GM04504 (cell line): ENCODE measurements around the gene ADAMTS2.

Source experiments
- DNase-seq: peaks from one replicate; pipeline ENCODE4 v3.0.0-alpha.2; 2012; ENCODE audit warnings: low read depth

ADAMTS2 gene

DNA sequence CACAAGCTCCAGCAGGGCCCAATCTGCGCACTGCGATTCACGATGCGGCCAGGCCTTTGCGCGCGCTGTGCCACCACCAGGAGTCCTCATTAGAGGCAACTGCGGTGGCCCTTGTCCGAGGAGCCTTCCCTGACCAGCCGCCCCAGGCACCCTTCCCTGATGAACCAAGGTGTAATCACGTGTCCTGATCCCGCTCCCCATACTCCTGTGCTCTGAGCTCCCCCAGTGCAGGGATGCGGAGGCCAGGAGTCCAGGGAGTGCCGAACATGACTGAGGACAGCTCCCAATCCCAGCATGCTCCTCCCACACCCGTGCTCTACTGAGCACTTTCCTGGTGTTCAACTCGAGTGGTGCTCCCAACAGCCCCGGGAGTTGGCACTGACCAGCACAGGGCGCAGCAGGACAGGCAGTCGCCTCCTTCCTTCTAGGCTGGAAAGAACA, 150.3 kb downstream of the ADAMTS2 start:
- DNase-seq, result no peak

DNA sequence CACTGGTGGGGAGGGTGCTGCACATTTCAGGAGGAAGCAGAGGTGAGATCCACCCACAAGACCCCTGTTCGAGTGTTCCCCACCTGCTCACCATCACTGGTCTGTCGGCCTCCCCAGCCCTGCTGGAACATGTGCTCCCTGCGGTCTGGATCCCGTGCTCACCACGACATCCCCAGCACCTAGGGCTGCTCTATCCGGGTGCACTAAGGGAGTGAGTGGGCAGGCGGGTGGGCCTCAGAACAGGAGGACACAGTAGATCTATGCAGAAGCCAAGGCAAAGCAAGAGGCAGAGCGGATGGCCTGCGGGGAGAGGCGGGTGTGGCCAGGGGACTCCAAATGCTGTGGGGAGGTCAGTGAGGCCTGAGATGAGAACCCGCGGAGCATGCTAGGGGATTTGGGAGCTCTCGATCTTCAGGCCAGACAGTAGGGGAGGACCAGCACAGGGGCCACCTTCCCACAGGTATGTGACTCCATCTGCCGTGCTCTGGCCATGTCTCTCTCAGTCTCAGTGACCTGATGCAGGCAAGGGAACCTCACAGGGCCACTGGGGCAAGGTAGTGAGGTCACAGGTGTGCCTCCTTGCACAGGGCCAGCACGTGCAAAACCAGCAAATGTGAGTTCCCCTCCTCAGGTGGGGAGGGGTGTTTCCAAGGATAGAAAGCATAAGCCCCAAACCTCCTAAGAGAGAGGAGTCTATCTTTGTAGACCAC, 150.9 kb downstream of the ADAMTS2 start:
- no peak for DNase-seq

DNA sequence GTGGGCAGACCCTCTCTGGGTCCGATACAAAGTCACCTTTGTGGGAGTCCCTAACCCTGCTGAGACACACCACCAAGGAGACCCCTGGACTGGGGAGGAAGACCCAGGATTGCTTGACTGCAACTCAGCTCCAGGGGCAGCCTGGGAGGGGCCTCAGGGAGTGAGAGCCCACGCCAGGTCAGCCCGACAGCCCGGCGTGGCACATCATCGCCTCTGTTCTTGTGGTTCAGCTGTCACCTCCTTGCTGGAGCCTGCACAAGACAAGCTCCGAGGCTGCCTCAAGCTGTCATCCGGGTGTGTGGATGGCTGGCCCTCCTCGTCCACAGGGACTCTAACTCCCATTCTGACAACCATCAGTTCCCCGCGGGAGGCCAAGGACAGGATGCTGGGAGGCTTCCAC, 151.5 kb downstream of the ADAMTS2 start:
- no peak for DNase-seq

DNA sequence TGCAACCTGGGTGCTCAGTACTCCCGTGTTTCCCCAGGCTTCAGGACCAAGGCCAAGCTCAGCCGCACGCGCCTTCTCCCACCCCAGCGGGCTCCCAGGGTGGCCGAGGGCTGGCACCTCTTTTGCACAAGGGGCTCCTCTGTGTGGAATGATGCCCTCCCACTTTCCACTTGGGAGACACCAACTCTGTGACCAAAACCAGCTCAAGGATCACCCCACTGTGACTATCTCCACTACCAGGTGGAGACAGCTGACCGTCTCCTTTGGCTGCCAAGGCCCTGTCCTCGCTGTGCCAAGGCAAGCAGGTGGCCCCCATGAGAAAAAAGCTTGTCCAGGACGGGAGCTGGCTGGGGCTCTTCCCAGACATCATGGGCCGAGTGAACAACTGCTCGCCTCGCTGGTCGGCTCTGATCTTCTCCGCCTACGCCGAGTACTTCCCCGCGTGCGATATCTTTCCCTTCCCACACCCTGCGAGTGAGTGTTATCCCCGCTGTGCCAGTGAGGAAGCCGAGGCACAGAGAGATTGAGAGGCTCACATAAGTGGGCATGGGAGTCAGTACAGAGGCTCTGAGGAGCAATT, 152.3 kb downstream of the ADAMTS2 start:
- DNase-seq, result no peak

DNA sequence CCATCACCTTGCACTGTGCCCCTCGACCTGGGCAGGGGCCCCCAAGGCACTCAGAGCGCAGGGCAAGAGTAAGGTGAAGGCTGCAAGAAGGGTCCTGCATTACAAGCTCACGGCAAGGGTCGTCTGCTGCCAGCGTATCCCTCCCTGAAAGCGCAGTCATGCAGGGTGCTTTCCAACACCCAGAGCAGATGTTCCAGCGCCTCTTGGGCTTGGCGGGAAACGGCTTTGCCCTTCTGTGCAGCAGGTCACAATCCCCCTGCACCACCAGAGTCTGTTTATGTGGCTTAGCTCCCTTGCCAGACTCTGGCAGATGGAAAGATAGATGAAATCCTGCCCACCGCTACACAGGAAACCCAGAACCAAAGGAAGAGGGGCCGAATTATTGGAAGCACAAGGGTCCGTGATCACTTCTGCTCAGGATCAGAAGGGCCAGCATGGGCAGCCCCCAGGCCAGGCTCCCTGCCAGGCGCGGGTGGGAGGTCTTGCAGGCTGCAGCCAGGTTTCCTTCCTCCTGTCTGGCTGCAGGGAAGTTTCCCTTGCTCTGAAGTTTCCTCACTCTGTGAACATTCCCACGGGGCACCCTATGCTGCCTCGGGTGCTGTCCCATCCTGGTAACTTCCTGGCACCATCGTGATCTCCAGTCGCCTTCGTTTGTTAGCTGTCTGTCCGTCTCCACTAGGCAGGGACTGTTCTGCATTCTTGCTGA, 152.9 kb downstream of the ADAMTS2 start:
- no peak for DNase-seq

DNA sequence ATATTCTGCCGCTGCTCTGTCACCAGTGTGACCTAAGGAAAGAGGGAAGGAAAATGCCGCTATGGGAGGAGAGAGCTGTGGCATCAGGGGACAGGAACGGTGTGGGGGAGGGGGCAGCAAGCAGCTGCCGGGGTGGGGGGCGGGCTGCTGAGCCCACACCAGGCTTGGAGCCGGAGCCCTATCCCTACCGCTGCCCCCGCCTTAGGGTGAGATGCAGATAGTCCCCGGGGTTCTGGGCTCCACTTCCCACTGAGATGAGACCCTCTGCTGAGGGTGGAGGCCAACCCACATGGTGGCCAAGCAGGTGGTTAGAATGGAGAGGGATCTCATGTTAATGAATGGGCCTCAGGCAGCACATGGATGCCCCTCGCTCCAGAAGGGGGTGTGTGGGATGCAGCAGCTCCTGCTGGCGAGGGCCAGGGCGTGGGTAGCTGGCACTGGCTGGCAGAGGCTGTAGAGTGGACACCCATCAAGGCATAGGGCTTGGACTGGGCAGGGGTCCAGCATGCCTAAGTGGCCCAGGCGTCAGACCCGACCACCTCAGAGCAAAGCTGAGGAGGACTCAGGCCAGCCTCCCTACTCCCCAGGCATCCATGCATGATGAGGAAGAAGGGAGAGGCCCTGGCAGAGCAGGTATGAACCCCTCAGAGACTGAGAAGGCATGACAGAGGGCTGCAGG, 153.6 kb downstream of the ADAMTS2 start:
- DNase-seq, result no peak

DNA sequence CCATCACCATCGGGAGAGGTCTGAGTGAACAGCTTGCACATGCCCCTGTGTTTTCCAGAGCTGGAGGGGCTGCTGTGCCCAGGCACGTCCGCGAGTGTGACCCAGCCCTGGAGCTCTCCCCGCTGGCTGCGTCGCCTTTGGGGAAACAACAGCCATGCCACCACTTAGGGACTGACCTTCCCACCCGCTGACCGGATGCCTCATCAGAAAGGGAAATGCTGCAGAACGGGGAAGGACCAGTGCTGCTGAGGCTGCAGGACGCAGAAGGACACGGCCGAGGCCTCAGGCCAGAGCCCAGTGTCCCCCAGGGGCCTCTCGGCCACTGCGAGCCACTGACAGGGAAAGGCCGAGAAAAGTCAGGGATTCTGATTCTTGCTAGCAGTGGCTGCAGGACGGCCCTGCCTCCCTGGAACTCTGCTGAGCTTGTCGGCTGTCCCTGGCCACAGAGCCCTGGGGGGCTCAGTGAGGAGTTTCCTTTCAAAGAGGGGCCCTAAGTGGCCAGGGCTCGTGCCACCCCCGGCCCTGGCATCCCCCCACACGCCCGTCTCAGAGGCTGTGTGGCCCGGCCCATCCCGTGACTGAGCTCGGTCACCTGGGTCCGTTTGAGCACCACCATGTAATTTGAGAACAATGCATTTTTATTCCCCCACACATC, 154.3 kb downstream of the ADAMTS2 start:
- no peak for DNase-seq

DNA sequence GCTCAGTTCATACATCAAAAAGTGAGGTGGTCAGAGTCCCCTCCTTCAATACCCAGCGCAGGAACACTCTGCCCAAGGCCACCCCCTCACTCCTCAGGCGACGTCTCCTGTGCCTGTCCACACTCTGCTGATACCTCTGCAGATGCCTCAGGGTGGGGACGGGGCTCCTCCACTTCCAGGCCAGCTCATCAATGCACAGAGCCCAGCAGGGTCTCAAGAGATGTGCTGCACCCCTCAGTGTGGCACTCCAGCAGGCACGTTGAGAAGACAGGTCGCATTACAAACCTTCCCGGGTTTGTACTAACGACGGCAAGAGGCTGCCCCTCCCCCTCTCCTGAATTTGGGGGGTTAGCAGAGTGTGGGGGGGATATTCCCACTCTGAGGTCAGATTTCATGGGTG, 156.6 kb downstream of the ADAMTS2 start:
- no peak for DNase-seq

DNA sequence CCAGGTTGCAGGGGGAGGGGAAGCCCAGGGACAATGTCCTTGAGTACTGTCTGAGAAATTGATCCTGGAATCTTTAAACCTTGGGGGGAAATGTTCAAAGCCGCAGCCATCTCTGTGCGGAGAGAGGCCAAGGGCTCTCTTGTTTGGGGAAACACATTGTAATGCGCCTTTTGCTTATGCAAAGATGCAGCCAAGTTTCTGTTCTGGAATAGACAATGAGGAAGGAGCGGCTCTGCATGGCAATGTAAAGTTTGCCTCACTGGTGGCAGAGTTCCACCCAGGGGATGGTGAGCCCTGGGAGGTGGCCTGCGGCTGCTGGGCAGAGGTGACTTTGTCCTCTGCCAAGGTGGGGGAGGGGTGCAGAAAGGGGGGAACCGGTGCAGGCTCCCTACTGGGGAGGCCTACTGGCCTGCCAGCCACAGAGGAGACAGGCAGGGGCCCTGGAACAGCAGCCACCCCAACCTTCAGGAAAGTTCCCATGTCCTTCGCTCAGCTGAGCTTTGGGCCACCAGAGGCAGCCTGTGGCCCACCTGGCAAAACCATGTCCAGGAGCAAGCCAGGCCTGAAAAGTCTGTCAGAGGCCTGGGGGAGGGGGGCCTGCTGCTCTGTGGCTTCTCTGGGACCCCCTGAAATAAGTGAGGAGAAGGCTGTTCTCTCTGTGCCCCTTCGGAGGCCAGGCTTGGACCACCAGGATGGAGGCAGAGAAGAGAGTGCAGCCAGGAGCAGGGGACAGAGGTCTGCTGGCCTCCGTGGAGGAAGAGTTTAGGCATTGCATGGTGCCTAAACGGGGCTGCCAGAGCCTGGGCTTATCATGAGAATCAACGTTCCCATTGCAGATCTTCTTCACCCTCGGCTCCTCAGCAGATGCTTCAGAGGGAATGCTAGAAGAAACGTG, 157.3 kb downstream of the ADAMTS2 start:
- no peak for DNase-seq

DNA sequence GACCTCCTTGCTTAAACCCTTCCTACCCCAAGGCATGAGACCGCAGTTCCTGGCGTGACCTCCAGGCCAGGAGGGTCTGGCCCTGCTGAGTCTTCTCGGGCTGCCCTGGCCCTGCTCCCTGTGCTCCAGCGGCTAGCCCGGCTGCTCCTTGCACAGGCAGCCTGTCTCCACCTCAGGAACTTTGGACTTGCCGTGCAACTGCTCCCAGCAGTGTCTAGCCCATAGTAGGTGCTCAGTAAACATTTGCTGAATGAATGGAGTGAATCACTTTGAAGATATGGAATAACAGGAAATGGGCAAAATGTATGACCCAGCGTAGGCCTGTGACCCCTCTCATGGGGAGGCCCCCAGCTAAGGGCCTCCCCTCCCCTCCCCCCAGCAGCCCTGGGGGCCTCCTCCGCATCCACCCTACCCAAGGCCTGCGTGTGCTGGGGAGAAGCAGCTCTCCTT, 158.0 kb downstream of the ADAMTS2 start:
- no peak for DNase-seq

DNA sequence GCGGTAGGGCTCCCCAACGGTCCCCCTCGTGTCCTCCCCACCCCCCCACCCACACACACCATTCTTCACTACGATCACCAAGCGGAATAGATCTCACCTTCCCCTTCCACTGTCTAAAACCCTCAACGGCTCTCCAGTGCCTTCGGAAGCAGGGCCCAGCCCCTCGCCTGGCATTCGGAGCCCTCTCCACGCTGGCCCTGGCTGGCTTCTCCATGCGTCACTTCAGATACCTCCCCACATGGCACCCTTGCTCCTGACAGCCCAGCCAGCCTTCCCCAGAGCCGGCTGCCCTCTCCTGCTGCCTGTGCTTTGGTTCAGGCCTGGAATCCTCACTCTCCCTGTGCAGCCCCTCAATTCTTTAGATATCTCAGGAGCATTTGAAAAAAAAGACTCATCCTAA, 158.5 kb downstream of the ADAMTS2 start:
- no peak for DNase-seq

DNA sequence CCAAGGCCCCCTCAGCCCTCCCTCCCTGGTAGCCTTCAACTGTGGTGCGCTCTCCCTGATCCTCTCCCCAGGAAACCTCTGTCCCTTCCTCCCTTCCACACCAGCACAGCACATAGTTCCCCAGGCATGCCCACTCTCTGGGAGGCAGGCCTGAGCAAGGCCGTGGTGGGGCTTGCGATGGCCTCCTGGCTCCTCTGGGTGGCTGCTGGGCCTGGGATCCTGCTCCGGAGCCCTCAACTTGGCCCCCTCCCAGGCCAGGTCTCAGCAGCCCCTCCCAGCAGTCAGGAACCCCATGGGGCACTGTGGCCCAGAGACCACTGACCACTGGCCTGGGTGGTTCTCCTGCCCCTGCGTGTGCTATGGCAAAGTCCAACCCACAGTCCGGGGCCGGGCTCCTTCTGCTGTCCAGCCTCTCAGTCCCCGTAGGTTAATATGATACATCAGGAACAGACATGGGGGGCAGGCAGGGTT, 159.3 kb downstream of the ADAMTS2 start:
- no peak for DNase-seq

DNA sequence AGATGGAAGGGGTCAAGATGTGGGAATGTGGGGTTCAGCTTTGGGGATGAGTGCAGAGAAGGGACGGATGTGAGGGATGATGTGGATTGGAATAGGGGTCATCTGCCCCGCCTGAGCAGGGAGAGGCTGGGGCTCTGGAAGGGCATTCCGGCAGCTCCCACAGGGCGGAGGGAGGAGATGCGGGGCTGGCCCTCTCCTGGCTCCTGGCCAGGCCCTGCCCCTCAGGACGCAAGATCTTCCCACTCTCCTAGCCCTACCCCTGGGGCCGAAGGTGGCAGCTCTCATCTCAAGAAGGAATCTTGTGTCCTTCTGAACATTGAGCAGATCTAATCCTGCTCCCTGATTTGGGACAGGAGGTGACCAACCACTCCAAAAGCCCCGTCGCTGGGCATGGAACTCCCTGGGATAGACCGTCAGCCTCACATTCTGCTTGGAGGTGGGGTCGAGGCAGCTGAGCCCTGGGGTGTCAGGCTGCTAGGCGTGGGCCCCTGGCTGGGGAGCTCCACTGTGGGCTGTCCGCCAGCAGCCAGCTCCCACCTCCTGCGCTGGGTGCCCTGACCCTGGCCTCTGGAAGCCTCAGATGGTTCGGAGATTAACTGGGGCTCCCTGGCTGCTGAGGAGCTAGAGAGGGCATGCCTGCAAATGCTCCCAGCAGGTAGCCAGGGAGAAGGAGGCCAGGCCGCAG, 159.9 kb downstream of the ADAMTS2 start:
- no peak for DNase-seq

DNA sequence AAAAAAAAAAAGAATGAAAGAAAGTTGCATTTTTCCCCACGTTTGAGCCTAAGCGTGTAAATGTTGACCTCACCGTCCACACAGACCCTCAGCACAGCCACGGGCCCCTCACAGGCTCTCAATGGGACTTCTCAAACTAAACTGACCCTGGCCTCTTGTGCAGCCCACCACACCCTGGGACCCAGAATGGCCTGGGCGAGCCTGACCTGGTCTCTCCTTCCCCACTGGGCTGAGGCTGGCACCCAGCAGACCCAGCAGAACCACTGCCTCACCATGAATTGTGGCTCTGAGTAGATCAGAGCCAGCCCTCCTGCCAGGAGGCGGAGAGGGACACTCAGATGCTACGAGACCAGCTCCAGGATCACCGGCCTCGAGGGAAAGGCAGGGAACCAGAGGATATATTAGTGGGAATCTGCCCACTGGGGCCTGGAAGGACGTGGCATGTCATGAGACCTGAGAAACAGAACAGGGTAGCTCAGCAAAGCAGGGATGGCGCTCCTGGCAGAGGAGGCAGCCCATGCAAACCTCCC, 160.7 kb downstream of the ADAMTS2 start:
- no peak for DNase-seq

DNA sequence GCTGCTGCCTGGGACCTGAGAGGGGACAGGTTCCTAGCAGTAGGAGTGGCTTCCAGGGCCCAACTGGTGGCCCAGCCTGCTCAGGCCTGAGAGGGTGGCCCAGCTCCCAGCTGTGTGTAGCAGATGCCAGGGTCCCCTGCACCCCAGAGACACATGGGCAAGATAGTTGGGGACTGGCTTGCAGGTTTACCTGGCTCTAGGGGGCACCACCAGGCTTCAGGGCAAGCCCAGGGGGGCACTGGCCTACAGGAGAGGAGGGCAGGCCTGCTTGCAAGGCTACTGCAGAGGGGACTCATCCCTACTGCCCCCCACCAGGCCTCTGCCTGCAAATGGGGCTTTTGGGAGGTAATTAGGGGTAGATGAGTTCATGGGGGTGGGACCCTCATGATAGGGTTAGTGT, 161.8 kb downstream of the ADAMTS2 start:
- no peak for DNase-seq

DNA sequence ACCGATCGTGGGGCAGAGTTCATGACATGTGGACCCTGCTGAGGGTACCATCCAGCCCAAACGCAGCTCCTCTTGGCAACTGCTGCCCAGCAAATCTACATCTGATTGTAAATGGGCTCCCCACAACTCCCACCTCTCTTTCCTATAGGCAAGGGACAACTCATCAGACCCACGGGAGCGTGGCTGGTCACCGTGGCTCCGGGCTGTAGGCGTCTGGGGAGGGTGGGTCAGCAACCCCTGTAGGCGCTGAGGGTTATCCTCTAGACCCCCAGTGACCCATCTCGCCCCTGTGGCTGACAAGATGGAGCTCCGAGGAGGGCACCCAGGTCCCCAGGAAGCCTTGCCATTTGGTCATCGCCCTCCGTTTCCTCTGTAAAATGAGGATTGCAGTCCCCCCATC, 162.7 kb downstream of the ADAMTS2 start:
- DNase-seq, result no peak

DNA sequence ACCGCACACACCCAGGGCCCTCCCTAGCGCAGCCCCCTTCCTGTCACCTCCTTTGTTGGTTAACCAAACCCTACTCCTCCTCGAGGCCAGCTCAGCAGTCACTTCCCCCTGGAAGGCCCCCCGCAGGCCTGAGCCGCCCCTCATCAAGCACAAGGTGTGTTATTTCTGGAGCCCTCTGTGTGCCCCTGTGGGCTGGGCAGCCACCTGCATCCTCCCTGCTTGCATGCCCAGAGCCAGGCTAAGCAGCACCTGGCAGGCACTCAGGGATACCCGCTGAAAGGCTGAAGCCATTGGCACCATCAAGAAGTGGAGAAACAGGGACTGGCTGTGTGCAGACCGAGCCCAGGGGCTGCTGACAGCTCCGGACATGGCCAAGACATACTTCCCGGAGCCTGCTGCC, 163.3 kb downstream of the ADAMTS2 start:
- no peak for DNase-seq

DNA sequence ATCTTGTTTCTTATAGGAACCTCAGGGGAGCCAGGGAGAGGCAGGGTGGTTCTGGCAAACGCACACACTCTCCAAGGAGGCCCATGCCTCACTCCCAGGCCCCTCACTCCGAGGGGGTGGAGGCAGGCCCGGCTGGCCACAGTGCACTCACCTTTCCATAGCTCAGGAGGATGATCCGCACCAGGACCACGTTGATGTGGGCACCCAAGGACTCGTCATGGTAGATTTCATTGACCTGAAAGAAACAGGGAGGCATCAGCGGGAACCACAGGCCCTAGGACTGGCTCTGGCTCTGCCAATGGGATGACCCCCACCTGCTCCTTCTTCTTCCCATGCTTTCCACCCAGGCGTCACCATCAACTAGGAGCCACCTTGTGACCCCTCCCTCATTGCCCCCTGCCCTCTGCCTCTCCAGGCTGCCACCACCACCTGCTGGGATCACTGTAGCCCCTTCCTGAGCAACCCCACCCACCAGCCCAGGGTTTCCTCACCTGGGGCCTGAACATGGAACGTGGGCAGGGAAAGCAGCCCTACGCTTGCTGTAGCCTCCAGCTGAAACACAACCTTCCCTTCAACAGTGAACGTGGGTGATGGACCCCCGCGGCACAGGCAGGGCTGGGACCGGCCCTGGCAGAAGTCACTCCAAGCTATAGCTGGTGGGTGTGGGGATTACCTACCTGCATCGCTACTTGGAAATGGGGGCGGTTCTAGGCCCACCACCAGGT, 164.2 kb downstream of the ADAMTS2 start:
- no peak for DNase-seq

DNA sequence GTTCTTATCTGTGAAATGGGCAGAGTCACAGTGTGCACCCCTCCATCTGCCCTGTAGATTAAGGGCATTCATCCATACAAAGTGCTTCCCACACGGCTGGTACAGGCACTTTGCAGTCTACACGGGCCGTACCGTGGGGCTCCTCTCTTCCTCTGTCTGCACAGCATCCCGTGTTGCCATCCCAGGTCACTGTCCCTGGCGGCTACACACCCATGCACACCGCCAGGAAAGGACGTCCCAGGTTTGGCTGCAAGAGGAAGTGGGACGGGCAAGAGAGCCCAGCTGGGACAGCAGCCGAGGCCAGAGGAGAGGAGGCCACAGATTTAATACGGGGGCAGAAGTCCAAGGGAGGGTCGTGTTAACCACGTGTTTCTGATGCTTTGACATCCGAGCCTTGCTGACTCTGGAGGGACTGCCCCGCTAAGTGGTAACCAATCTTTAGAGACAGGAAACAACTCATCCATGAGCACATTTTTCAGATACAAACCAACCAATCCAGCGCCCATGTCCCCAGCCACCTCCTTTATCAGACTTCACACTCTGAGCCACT, 165.1 kb downstream of the ADAMTS2 start:
- no peak for DNase-seq
